ENCODE measurements around the gene PNPLA3. TPM values are rescaled to one million over a fixed set of nuclear protein-coding genes. Genes with fewer than 3 reads are reported as not detected.

Gene PNPLA3
- total and polyA plus RNA-seq, 12 donors, result 0.08 to 0.95 (median 0.27) TPM; not detected in 5

DNA sequence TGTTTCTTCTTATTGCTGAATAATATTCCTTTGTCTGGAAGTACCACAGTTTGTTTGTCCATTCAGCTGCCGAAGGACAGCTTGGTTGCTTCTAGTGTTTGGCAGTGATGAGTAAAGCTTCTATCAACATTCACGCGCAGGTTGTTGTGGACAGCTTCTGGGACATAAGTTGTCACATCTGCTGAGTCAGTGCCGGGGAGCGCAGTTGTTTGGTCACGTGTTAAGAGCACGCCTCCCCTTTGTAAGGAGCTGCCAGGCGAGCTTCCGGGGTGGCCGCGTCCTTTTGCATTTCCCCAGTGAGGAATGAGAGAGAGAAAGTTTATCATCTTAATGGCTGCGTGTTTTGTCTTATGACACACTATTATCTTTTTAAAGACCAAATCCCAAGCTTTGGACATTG, 61.9 kb downstream of the PNPLA3 start:
- DNase-seq, result no peak
- Histone ChIP-seq H3K27me3 (no peaks in the 10 kb centered on the region), H3K27ac (no peak overlapping the region), H3K4me1 (no peaks in the 10 kb centered on the region), H3K9me3 (no peaks in the 10 kb centered on the region), H3K4me3 (no peak overlapping the region), H3K36me3 (peaks cover 0 to 100% (median 65%) of the 10 kb centered on the region in 9 donors)
- TF ChIP-seq CTCF (IDR thresholded peaks at IDR 0.05), result no peak
- intact Hi-C loops (cut with DNase I), result no loop called here
- 85 to 87% methylated on average over 12 of the region's 12 CpGs for WGBS, 2 donors
- ATAC-seq, result no peak

DNA sequence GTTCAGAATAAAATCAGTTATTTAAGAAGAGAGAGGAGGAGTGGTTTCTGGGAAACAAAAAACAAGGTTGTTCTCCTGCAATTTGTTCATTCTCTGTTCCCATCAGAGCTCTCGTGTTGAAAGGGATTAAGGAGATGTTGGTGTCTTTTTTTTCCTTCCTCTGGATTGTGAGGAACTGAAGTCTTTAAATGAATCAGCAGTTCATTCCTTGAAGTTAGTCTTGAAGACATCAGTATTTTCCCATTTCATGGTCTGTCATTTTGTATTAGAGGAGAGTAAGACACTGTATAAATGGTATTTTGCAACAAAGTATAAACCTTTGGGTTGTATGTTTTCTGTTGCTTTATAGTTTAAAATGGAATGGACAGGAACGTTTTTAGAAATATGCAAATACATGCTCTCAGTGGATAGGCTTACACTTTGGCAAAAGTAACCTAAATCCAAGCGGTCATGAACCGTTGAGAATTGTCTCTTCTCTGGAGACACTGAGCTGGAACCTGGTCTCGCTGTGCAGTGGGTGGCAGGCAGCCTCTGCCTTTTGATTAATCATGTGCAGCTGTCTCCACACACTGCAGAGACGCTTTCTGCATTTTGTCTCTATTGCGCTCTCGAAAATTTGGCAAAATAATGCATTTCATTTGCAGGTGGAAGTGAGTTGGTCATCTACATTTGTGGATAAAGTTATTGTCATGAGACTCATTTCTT, 64.7 kb downstream of the PNPLA3 start:
- WGBS, 2 donors, result 88 to 91% methylated on average over 8 of the region's 8 CpGs
- Histone ChIP-seq H3K9me3 (no peaks in the 10 kb centered on the region), H3K4me1 (peaks cover 0 to 6% (median under 1%) of the 10 kb centered on the region in 9 donors), H3K27me3 (no peaks in the 10 kb centered on the region), H3K4me3 (no peak overlapping the region), H3K36me3 (peaks cover 0 to 99% (median 58%) of the 10 kb centered on the region in 9 donors), H3K27ac (no peak overlapping the region)
- ATAC-seq (no peak), DNase-seq (no peak)
- TF ChIP-seq CTCF (IDR thresholded peaks at IDR 0.05), result no peak
- intact Hi-C loops (cut with DNase I), result no loop called here

DNA sequence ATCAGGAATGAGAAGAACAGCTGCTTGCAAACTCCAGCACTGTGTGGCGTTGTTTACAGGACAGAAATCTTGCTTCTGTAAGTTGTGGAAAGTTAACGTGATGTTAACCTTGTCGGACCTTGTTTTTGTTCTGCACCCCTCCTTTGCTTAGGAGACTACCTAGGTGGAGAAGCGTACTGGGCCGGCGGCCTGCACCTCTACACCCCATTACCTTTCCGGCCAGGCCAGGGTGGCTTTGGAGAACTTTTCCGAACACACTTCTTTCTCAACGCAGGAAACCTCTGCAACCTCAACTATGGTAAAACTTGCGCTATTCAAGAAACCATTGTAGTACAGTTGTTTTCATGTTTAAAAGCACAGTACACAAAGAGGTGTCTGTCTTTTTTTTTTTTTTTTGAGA, 65.4 kb downstream of the PNPLA3 start:
- 96% methylated on average over 10 of the region's 10 CpGs for WGBS, 2 donors
- ATAC-seq (no peak), DNase-seq (no peak)
- intact Hi-C loops (cut with DNase I), result no loop called here
- H3K27ac ChIP-seq, result no peak overlapping the region
- H3K9me3 ChIP-seq, result no peaks in the 10 kb centered on the region
- no peak for TF ChIP-seq CTCF (IDR thresholded peaks at IDR 0.05)
- peaks cover 0 to 11% (median 6%) of the 10 kb centered on the region in 9 donors for H3K4me1 ChIP-seq
- no peaks in the 10 kb centered on the region for H3K27me3 ChIP-seq
- H3K4me3 ChIP-seq, result no peak overlapping the region
- H3K36me3 ChIP-seq, result peaks cover 0 to 98% (median 53%) of the 10 kb centered on the region in 9 donors

- no peak for TF ChIP-seq CTCF (IDR thresholded peaks at IDR 0.05)
- peaks cover 0 to 20% (median 8%) of the 10 kb centered on the region in 9 donors for H3K4me1 ChIP-seq
- ATAC-seq (no peak), DNase-seq (no peak)
- 81 to 89% methylated on average over 13 of the region's 13 CpGs for WGBS, 2 donors
- H3K36me3 ChIP-seq, result peaks cover 0 to 98% (median 51%) of the 10 kb centered on the region in 9 donors
- intact Hi-C loops (cut with DNase I), result loop anchor here in 7 of 10 donors (5.0 to 10.0 kb wide), 4 partner anchors 97 to 637 kb away; no protein-coding TSS in a partner anchor
- H3K27ac ChIP-seq, result no peak overlapping the region
- no peaks in the 10 kb centered on the region for H3K27me3 ChIP-seq
- no peak overlapping the region for H3K4me3 ChIP-seq
- no peaks in the 10 kb centered on the region for H3K9me3 ChIP-seq
Measured at GRCh38 chr22:43990044-43990443, 66.4 kb downstream of the PNPLA3 start.

All from heart right ventricle (tissue), 16 donors.